Upper lobe of left lung (tissue), 4 donors: ENCODE results near the gene HAUS5.

Experiments used
- CTCF ChIP-seq, 6 experiments: fragments of 450-650 bp in 4 of 6; fragments of 200-600 bp in 2 of 6; sonication (generic) in 2 of 6; IDR thresholded peaks; one replicate each; pipeline ENCODE4 v1.5.1; 2016 to 2019; ENCODE audit warnings: antibody characterized with exemption in 6 of 6
- EP300 ChIP-seq, 4 donors: sonication (generic); formaldehyde crosslinking; IDR thresholded peaks; one replicate each; pipeline ENCODE4 v1.5.1; 2017; ENCODE audit warnings: antibody characterized with exemption in 4 of 4, control low read depth in 2 of 4
- POLR2A ChIP-seq, 4 donors: fragments of 450-650 bp; IDR thresholded peaks; one replicate each; pipeline ENCODE4 v1.5.1; 2016 to 2017; ENCODE audit warnings: antibody characterized with exemption in 4 of 4, mild to moderate bottlenecking in 2 of 4
- POLR2AphosphoS5 ChIP-seq, 2 donors: sonication (generic); formaldehyde crosslinking; IDR thresholded peaks; one replicate each; pipeline ENCODE4 v1.5.1; 2017; ENCODE audit warnings: antibody characterized with exemption in 2 of 2

GRCh38 chr19:35629332-35629633 is 16.7 kb downstream of the HAUS5 start:
- TF ChIP-seq CTCF (IDR thresholded peaks at IDR 0.05) (no peak), POLR2AphosphoS5 (IDR thresholded peaks at IDR 0.05) (no peak), POLR2A (IDR thresholded peaks at IDR 0.05) (no peak), EP300 (IDR thresholded peaks at IDR 0.05) (no peak)
